OCI-LY3 (cell line): ENCODE measurements around the gene FHOD3.

Experiments
- EZH2phosphoT487 ChIP-seq: fragments of 200-600 bp; shearing (Covaris generic); IDR thresholded peaks from 2 replicates; pipeline ENCODE4 v1.6.1; 2018; ENCODE audit warnings: antibody characterized with exemption, mixed run types, low read depth
- TF ChIP-seq, protein P1 (sequence below): fragments of 200-600, 300-600 bp; sonication (generic); IDR thresholded peaks from 2 replicates; pipeline ENCODE4 v1.5.1; 2014; ENCODE audit warnings: antibody characterized with exemption, low read length, low read depth

DNA sequence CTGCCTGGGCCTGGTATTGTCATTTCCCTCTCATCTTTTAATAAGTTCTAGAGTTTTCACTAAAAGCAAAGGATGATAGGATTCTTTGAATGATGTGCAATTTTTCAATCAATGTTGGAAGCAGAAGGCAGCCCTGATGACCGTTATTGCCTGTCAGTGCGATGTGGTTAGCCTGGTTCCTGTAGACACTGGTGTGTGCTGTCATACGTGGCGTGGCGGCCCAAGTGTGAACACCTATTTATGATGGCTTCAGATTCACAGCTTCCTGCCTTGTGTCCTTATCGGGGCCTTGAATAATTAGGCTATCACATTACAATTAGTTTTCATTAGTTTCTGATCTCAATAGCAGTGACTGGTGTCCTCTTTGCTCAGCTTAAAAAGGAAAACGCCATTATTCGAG is 312.7 kb downstream of the FHOD3 start:
- TF ChIP-seq, protein P1, sequence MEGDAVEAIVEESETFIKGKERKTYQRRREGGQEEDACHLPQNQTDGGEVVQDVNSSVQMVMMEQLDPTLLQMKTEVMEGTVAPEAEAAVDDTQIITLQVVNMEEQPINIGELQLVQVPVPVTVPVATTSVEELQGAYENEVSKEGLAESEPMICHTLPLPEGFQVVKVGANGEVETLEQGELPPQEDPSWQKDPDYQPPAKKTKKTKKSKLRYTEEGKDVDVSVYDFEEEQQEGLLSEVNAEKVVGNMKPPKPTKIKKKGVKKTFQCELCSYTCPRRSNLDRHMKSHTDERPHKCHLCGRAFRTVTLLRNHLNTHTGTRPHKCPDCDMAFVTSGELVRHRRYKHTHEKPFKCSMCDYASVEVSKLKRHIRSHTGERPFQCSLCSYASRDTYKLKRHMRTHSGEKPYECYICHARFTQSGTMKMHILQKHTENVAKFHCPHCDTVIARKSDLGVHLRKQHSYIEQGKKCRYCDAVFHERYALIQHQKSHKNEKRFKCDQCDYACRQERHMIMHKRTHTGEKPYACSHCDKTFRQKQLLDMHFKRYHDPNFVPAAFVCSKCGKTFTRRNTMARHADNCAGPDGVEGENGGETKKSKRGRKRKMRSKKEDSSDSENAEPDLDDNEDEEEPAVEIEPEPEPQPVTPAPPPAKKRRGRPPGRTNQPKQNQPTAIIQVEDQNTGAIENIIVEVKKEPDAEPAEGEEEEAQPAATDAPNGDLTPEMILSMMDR, result no peak
- no peak for TF ChIP-seq EZH2phosphoT487
